GM18505 (cell line): Measurements from ENCODE around the gene ATRAID.

ENCODE experiments used
- ATAC-seq: cut with Tn5 transposase; IDR thresholded peaks from one replicate; pipeline ENCODE4 v1.9.1; 2021; ENCODE audit not compliant: unreplicated experiment
- POLR2A ChIP-seq: IDR thresholded peaks from 4 replicates; pipeline ENCODE4 v1.6.1; 2011; ENCODE audit warnings: borderline replicate concordance; ENCODE audit not compliant: insufficient read depth, insufficient read length; ENCODE audit errors: extremely low read depth

Gene ATRAID

GRCh38 chr2:27221166-27221565 is 9.3 kb downstream of the ATRAID start:
- no peak for ATAC-seq

GRCh38 chr2:27222407-27222806 is 10.6 kb downstream of the ATRAID start:
- no peak for TF ChIP-seq POLR2A
- ATAC-seq, result no peak

More at GRCh38 chr2:27221166-27221565, 9.3 kb downstream of the ATRAID start:
- no peak for TF ChIP-seq POLR2A

GRCh38 chr2:27223416-27223815 is 11.6 kb downstream of the ATRAID start:
- no peak for TF ChIP-seq POLR2A
- ATAC-seq, result no peak

- TF ChIP-seq POLR2A, result no peak
- no peak for ATAC-seq
Measured at GRCh38 chr2:27225526-27225925, 13.7 kb downstream of the ATRAID start.

DNA sequence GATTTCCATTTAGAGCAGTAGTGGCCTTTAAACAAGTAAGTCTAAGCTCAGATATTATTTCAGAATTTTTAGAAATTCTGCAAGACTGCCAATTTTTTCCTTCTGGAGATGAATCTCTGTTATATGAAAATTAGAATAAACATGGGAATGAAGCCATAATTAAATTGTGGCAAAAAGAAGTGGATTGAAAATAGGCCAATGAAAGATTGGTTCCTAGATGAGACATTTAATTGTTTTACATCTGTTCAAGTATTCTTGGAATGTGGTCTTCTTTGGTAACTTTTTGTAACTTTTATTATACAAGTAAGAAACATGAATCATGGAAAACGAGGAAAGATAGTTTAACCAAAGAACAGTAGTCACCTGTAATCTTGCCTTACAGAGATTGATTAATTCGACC is 15.7 kb downstream of the ATRAID start:
- ATAC-seq, result no peak
- TF ChIP-seq POLR2A, result no peak

DNA sequence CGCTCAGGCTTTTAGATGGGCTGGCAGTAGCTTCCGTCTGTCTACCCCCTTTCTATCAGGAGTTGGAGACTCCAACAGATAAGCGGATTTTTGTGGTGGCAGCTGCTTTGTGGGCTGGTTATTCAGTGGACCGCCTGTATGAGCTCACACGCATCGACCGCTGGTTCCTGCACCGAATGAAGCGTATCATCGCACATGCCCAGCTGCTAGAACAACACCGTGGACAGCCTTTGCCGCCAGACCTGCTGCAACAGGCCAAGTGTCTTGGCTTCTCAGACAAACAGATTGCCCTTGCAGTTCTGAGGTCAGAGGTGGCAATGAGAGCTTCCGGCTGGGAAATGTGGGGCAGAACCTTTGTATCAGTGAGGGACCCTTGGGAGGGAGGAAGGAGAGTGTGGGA is 20.1 kb downstream of the ATRAID start:
- no peak for ATAC-seq
- no peak for TF ChIP-seq POLR2A

DNA sequence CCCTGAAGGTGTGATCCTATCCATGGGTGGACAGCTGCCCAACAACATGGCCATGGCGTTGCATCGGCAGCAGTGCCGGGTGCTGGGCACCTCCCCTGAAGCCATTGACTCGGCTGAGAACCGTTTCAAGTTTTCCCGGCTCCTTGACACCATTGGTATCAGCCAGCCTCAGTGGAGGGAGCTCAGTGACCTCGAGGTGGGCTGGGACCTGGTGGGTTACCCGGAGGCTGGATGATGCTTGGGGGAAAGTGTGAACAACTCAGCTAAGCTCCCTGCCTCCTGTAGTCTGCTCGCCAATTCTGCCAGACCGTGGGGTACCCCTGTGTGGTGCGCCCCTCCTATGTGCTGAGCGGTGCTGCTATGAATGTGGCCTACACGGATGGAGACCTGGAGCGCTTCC is 21.5 kb downstream of the ATRAID start:
- ATAC-seq, result no peak
- no peak for TF ChIP-seq POLR2A

DNA sequence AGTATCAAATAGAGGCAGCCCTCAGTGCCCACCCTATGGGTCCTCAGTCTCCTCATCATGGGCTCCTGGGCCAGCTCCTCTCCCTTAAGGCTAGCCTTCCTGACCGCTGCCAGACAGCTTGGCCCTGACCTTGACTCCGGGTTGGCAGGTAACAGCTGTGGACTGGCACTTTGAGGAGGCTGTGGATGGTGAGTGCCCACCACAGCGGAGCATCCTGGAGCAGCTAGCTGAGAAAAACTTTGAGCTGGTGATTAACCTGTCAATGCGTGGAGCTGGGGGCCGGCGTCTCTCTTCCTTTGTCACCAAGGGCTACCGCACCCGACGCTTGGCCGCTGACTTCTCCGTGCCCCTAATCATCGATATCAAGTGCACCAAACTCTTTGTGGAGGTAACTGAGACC is 24.3 kb downstream of the ATRAID start:
- TF ChIP-seq POLR2A, result no peak
- ATAC-seq, result no peak

DNA sequence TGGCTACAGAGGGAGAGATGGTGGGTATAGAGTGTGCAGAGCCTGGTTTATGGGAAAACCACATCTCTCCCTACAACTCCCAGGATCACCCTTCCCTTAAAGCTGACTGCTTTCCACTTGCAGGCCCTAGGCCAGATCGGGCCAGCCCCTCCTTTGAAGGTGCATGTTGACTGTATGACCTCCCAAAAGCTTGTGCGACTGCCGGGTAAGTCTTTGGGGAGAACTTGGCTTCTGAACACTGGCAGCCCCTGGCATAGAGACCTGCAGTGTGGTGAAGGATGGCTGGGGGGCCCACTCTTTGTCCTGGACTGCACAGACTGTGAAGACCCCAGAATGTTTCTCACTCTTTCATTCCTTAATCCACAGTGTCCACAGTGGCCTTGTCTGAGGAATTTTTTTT is 24.8 kb downstream of the ATRAID start:
- ATAC-seq, result no peak

GRCh38 chr2:27237341-27237945 is 25.6 kb downstream of the ATRAID start:
- TF ChIP-seq POLR2A, result no peak
- ATAC-seq, result no peak

More for the DNA sequence above, 24.8 kb downstream of the ATRAID start:
- TF ChIP-seq POLR2A, result no peak

DNA sequence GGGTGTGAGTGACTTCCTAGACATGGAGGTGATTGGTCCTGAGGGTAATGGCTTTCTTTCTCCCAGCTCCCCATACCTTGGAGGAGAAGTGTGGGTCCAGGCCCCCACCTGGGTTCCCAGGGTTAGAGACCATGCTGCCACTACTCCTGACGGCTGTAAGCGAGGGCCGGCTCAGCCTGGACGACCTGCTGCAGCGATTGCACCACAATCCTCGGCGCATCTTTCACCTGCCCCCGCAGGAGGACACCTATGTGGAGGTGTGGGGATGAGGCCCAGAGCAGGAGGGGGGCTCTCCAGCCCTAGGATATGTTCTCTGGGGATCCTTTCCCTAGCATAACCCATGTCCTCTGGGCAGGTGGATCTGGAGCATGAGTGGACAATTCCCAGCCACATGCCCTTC is 27.1 kb downstream of the ATRAID start:
- TF ChIP-seq POLR2A, result no peak
- no peak for ATAC-seq

- TF ChIP-seq POLR2A, result no peak
- no peak for ATAC-seq
Measured at GRCh38 chr2:27240406-27240805, 28.6 kb downstream of the ATRAID start.

DNA sequence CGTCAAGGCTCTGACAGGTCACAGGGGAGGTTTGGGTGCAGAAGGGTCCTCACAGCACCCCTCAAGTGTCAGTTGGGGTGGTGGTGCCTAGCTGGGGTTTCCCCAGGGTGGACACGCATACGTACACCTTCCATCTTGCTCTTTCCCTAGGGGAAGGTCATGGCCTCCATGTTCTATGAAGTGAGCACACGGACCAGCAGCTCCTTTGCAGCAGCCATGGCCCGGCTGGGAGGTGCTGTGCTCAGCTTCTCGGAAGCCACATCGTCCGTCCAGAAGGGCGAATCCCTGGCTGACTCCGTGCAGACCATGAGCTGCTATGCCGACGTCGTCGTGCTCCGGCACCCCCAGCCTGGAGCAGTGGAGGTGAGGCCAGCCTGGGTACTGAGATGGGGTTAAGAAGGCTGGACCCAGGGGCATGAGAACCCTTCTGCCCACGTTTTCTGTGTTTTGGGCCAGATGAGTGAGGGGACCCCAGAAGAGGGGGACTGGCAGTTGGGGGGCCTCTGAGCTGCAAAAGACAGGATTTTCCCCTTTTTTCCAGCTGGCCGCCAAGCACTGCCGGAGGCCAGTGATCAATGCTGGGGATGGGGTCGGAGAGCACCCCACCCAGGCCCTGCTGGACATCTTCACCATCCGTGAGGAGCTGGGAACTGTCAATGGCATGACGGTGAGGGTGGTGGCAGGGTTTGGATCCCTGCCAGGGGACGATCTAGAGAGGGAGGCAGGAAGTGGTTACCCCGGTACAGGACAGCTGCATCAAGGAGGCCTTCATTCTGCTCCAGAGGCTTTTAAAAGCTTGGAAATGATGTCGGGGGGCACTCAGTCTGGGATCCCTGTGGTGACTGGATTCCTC is 30.1 kb downstream of the ATRAID start:
- no peak for TF ChIP-seq POLR2A
- no peak for ATAC-seq

- no peak for ATAC-seq
- TF ChIP-seq POLR2A, result no peak
Measured at GRCh38 chr2:27242614-27242951, 30.7 kb downstream of the ATRAID start.

- no peak for ATAC-seq
- no peak for TF ChIP-seq POLR2A
Measured at GRCh38 chr2:27243391-27244130, 31.7 kb downstream of the ATRAID start.

DNA sequence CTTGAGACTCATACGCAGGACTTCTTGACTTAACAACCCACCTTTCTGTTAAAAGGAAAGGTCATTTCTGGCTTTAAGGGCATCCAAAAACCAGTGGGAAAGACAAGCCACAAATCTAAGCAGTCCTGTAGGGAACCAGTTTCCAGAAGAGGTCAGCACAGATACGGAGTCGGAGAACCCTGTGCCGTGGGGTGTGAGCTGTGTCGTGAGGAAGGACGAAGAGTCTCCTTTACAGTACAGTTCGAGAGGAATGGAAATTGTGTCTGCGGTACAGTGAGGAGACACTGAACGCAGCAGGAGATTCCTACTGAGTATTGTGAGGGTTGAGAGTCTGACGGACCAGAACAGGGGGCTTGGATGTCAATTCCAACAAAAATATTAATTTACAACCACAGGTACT is 33.3 kb downstream of the ATRAID start:
- no peak for ATAC-seq
- no peak for TF ChIP-seq POLR2A
